ENCODE results near the gene SF3B3.

DNA sequence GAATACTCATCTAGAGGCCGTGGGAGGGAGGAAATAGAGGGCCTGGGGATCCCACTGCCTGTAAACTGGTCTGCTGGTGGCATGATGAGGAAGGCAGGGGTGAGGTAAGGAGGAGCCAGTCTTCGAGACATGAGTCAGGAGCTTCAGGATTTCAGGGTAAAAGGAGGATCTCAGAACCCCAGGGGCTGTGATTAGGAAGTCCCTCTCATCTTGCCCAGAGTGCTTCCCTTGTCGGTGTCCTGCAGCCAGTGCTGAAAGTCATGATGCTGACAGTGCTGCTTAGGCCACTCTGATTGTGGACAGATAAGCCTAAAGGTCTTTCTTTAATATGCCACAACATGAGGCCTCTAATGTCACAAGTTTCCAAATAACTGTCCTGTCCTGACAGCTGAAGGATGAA, 29.8 kb upstream of the SF3B3 start:
- no peak for TF ChIP-seq POLR2AphosphoS5 (IDR thresholded peaks at IDR 0.05; ENCODE audit: borderline replicate concordance, low read depth, low read length)
- TF ChIP-seq EZH2 (IDR thresholded peaks at IDR 0.05), result no peak
